ENCODE results near the gene KMT2E.

Gene KMT2E

GRCh38 chr7:105133358-105133757 lies 119.4 kb downstream of the KMT2E start:
- Histone ChIP-seq H2BK120ac (ENCODE audit: low read depth, low read length) (no peak overlapping the region), H3K18ac (ENCODE audit: low read depth in 1 of 2, low read length in 2 of 2) (no peak overlapping the region), H3K27me3 (ENCODE audit: control insufficient read depth in 1 of 2, insufficient read depth in 1 of 2, low read length in 2 of 2) (no peaks in the 10 kb centered on the region), H3K14ac (ENCODE audit: low read length in 2 of 2) (no peak overlapping the region), H3K4me1 (ENCODE audit: control insufficient read depth, insufficient read depth, low read depth, low read length) (peaks cover 7% of the 10 kb centered on the region), H3K36me3 (ENCODE audit: control insufficient read depth in 1 of 2, insufficient read depth in 2 of 2, low read depth in 1 of 2, low read length in 2 of 2) (peaks cover 29 to 53% of the 10 kb centered on the region in 2 experiments), H3K79me1 (replicated peaks; ENCODE audit: low read length, poor library complexity, severe bottlenecking) (peaks cover 59% of the 10 kb centered on the region), H3K4me3 (ENCODE audit: insufficient read depth in 1 of 2, low read depth in 1 of 2, low read length in 2 of 2) (no peak overlapping the region), H3K27ac (ENCODE audit: low read length, poor library complexity, severe bottlenecking) (no peak overlapping the region), H3K23ac (ENCODE audit: low read length in 2 of 2) (no peak overlapping the region), H3K4me2 (ENCODE audit: low read length, poor library complexity, severe bottlenecking) (no peak overlapping the region), H2BK5ac (ENCODE audit: low read depth, low read length, poor library complexity, severe bottlenecking) (no peak overlapping the region), H4K8ac (ENCODE audit: low read length) (no peak overlapping the region), H2BK15ac (ENCODE audit: low read depth, poor library complexity, severe bottlenecking) (no peak overlapping the region), H2BK12ac (ENCODE audit: low read length in 2 of 2) (no peak overlapping the region), H4K91ac (ENCODE audit: low read length) (no peak overlapping the region), H2AK5ac (ENCODE audit: low read length, severe bottlenecking) (no peak overlapping the region), H3K9me3 (ENCODE audit: control insufficient read depth, low read length) (no peaks in the 10 kb centered on the region), H3K9ac (ENCODE audit: low read length) (no peak overlapping the region), H3K4ac (ENCODE audit: low read depth in 1 of 2, low read length in 2 of 2) (no peak overlapping the region), H2AFZ (ENCODE audit: low read depth, low read length) (no peak overlapping the region)
- no peak for DNase-seq
- WGBS, result 99% methylated on average over 4 of the region's 7 CpGs

- Histone ChIP-seq H3K79me1 (replicated peaks; ENCODE audit: low read length, poor library complexity, severe bottlenecking) (peaks cover 60% of the 10 kb centered on the region), H3K14ac (ENCODE audit: low read length in 2 of 2) (no peak overlapping the region), H3K18ac (ENCODE audit: low read depth in 1 of 2, low read length in 2 of 2) (no peak overlapping the region), H2BK5ac (ENCODE audit: low read depth, low read length, poor library complexity, severe bottlenecking) (no peak overlapping the region), H2AFZ (ENCODE audit: low read depth, low read length) (no peak overlapping the region), H2BK15ac (ENCODE audit: low read depth, poor library complexity, severe bottlenecking) (no peak overlapping the region), H4K8ac (ENCODE audit: low read length) (no peak overlapping the region), H3K9ac (ENCODE audit: low read length) (no peak overlapping the region), H3K27ac (ENCODE audit: low read length, poor library complexity, severe bottlenecking) (no peak overlapping the region), H4K91ac (ENCODE audit: low read length) (no peak overlapping the region), H3K36me3 (ENCODE audit: control insufficient read depth in 1 of 2, insufficient read depth in 2 of 2, low read depth in 1 of 2, low read length in 2 of 2) (peaks cover 31 to 60% of the 10 kb centered on the region in 2 experiments), H3K4me3 (ENCODE audit: insufficient read depth in 1 of 2, low read depth in 1 of 2, low read length in 2 of 2) (no peak overlapping the region), H2BK12ac (ENCODE audit: low read length in 2 of 2) (no peak overlapping the region), H3K9me3 (ENCODE audit: control insufficient read depth, low read length) (no peaks in the 10 kb centered on the region), H2BK120ac (ENCODE audit: low read depth, low read length) (no peak overlapping the region), H3K4me2 (ENCODE audit: low read length, poor library complexity, severe bottlenecking) (no peak overlapping the region), H3K23ac (ENCODE audit: low read length in 2 of 2) (no peak overlapping the region), H3K4me1 (ENCODE audit: control insufficient read depth, insufficient read depth, low read depth, low read length) (peaks cover 7% of the 10 kb centered on the region), H2AK5ac (ENCODE audit: low read length, severe bottlenecking) (no peak overlapping the region), H3K4ac (ENCODE audit: low read depth in 1 of 2, low read length in 2 of 2) (no peak overlapping the region), H3K27me3 (ENCODE audit: control insufficient read depth in 1 of 2, insufficient read depth in 1 of 2, low read length in 2 of 2) (no peaks in the 10 kb centered on the region)
- 97% methylated on average over 9 of the region's 9 CpGs for WGBS
- DNase-seq, result no peak
These were observed 120.1 kb downstream of the KMT2E start for GRCh38 chr7:105133986-105134655.

GRCh38 chr7:105136221-105136620 lies 122.2 kb downstream of the KMT2E start:
- no peaks in the 10 kb centered on the region for H3K9me3 ChIP-seq (ENCODE audit: control insufficient read depth, low read length)
- H2BK120ac ChIP-seq (ENCODE audit: low read depth, low read length), result no peak overlapping the region
- no peak overlapping the region for H4K8ac ChIP-seq (ENCODE audit: low read length)
- no peak overlapping the region for H2AFZ ChIP-seq (ENCODE audit: low read depth, low read length)
- H3K14ac ChIP-seq (ENCODE audit: low read length in 2 of 2), result no peak overlapping the region
- H2BK12ac ChIP-seq (ENCODE audit: low read length in 2 of 2), result no peak overlapping the region
- peak; percentile 30 for DNase-seq
- H3K27ac ChIP-seq (ENCODE audit: low read length, poor library complexity, severe bottlenecking), result no peak overlapping the region
- no peak overlapping the region for H4K91ac ChIP-seq (ENCODE audit: low read length)
- no peak overlapping the region for H2AK5ac ChIP-seq (ENCODE audit: low read length, severe bottlenecking)
- peaks cover 7% of the 10 kb centered on the region for H3K4me1 ChIP-seq (ENCODE audit: control insufficient read depth, insufficient read depth, low read depth, low read length)
- no peak overlapping the region for H3K23ac ChIP-seq (ENCODE audit: low read length in 2 of 2)
- H3K18ac ChIP-seq (ENCODE audit: low read depth in 1 of 2, low read length in 2 of 2), result no peak overlapping the region
- no peak overlapping the region for H3K4me2 ChIP-seq (ENCODE audit: low read length, poor library complexity, severe bottlenecking)
- peaks cover 56% of the 10 kb centered on the region for H3K79me1 ChIP-seq (replicated peaks; ENCODE audit: low read length, poor library complexity, severe bottlenecking)
- no peak overlapping the region for H2BK15ac ChIP-seq (ENCODE audit: low read depth, poor library complexity, severe bottlenecking)
- no peak overlapping the region for H2BK5ac ChIP-seq (ENCODE audit: low read depth, low read length, poor library complexity, severe bottlenecking)
- peaks cover 29 to 66% of the 10 kb centered on the region in 2 experiments for H3K36me3 ChIP-seq (ENCODE audit: control insufficient read depth in 1 of 2, insufficient read depth in 2 of 2, low read depth in 1 of 2, low read length in 2 of 2)
- H3K9ac ChIP-seq (ENCODE audit: low read length), result no peak overlapping the region
- H3K4ac ChIP-seq (ENCODE audit: low read depth in 1 of 2, low read length in 2 of 2), result no peak overlapping the region
- no peaks in the 10 kb centered on the region for H3K27me3 ChIP-seq (ENCODE audit: control insufficient read depth in 1 of 2, insufficient read depth in 1 of 2, low read length in 2 of 2)
- no peak overlapping the region for H3K4me3 ChIP-seq (ENCODE audit: insufficient read depth in 1 of 2, low read depth in 1 of 2, low read length in 2 of 2)
- WGBS, result 74% methylated on average over 3 of the region's 3 CpGs

GRCh38 chr7:105137898-105138297 lies 123.9 kb downstream of the KMT2E start:
- Histone ChIP-seq H3K9ac (ENCODE audit: low read length) (no peak overlapping the region), H4K8ac (ENCODE audit: low read length) (no peak overlapping the region)

More at GRCh38 chr7:105137898-105138297, 123.9 kb downstream of the KMT2E start:
- no peak overlapping the region for H3K4ac ChIP-seq (ENCODE audit: low read depth in 1 of 2, low read length in 2 of 2)
- peaks cover 2% of the 10 kb centered on the region for H3K4me1 ChIP-seq (ENCODE audit: control insufficient read depth, insufficient read depth, low read depth, low read length)
- H2BK15ac ChIP-seq (ENCODE audit: low read depth, poor library complexity, severe bottlenecking), result no peak overlapping the region
- no peak overlapping the region for H2BK5ac ChIP-seq (ENCODE audit: low read depth, low read length, poor library complexity, severe bottlenecking)
- H3K18ac ChIP-seq (ENCODE audit: low read depth in 1 of 2, low read length in 2 of 2), result no peak overlapping the region
- no peak overlapping the region for H2AFZ ChIP-seq (ENCODE audit: low read depth, low read length)
- peaks cover 22 to 70% of the 10 kb centered on the region in 2 experiments for H3K36me3 ChIP-seq (ENCODE audit: control insufficient read depth in 1 of 2, insufficient read depth in 2 of 2, low read depth in 1 of 2, low read length in 2 of 2)
- H3K27ac ChIP-seq (ENCODE audit: low read length, poor library complexity, severe bottlenecking), result no peak overlapping the region
- H3K23ac ChIP-seq (ENCODE audit: low read length in 2 of 2), result no peak overlapping the region
- no peak overlapping the region for H3K14ac ChIP-seq (ENCODE audit: low read length in 2 of 2)
- H4K91ac ChIP-seq (ENCODE audit: low read length), result no peak overlapping the region
- no peak overlapping the region for H2BK120ac ChIP-seq (ENCODE audit: low read depth, low read length)
- 100% methylated on average over 3 of the region's 4 CpGs for WGBS
- no peaks in the 10 kb centered on the region for H3K9me3 ChIP-seq (ENCODE audit: control insufficient read depth, low read length)
- H2AK5ac ChIP-seq (ENCODE audit: low read length, severe bottlenecking), result no peak overlapping the region
- no peak overlapping the region for H3K4me2 ChIP-seq (ENCODE audit: low read length, poor library complexity, severe bottlenecking)
- H3K27me3 ChIP-seq (ENCODE audit: control insufficient read depth in 1 of 2, insufficient read depth in 1 of 2, low read length in 2 of 2), result no peaks in the 10 kb centered on the region
- no peak overlapping the region for H2BK12ac ChIP-seq (ENCODE audit: low read length in 2 of 2)
- peaks cover 47% of the 10 kb centered on the region for H3K79me1 ChIP-seq (replicated peaks; ENCODE audit: low read length, poor library complexity, severe bottlenecking)
- no peak for DNase-seq
- no peak overlapping the region for H3K4me3 ChIP-seq (ENCODE audit: insufficient read depth in 1 of 2, low read depth in 1 of 2, low read length in 2 of 2)

All from mesenchymal stem cell (in vitro differentiated cells and primary cell).